Gastrocnemius medialis (tissue), 4 donors: ENCODE results near the gene MED6.

Experiments used
- CTCF ChIP-seq, 5 experiments: fragments of 450-650 bp in 3 of 5; fragments of 200-600 bp in 2 of 5; sonication (generic) in 2 of 5; IDR thresholded peaks in 4 of 5; conservative IDR thresholded peaks in 1 of 5; 1 replicate in 4 of 5; 2 replicates in 1 of 5; pipeline ENCODE4 v1.5.1; 2016 to 2019; ENCODE audit warnings: antibody characterized with exemption in 5 of 5, mild to moderate bottlenecking in 3 of 5, moderate library complexity in 3 of 5
- POLR2A ChIP-seq, 2 donors: fragments of 450-650 bp; IDR thresholded peaks; one replicate each; pipeline ENCODE4 v1.6.1; 2017; ENCODE audit warnings: antibody characterized with exemption in 2 of 2, mild to moderate bottlenecking in 2 of 2, moderate library complexity in 2 of 2

DNA sequence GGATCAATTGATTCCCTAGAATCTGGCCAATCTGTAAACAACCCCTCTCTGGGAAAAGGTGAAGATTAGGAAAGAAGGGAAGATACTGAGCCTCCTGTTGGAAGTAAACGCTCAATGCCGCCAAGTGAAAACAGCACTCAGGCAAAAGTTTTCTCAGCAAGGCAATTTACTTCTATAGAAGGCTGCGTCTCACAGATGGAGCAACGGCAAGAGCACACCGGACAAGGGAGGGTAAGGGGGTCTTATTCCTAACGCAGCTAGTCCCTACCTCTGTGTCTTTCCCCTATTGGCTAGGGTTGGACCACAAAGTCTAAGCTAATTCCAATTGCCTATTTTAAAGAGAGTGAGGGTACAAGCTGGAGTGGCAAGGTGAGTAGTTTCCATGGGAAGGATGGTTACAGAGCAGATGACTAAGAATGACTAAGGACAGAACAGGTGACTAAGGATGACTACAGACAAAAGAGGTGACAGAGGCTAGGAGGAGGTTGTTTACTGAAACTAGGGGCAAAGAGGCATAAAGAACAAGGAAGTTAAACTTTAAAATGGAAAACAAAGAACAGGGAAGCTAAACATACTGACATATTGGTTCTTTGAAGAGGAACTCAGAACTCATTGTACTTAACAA is 35.6 kb upstream of the MED6 start:
- TF ChIP-seq CTCF (IDR thresholded peaks at IDR 0.05 in 4 of 5, conservative IDR thresholded peaks at IDR 0.05 in 1 of 5) (no peak), POLR2A (IDR thresholded peaks at IDR 0.05) (no peak)
